ENCODE results near the gene SAMD1.

SAMD1 gene

GRCh38 chr19:14090509-14091080 lies at the start of gene SAMD1:
Gene SAMD1 (minus strand): TSS chr19:14090751.
- peak; percentile 58 for DNase-seq

GRCh38 chr19:14139944-14140343 lies 49.4 kb upstream of the SAMD1 start:
- DNase-seq: no peak

- DNase-seq: no peak
Measured at GRCh38 chr19:14138576-14139265, 48.2 kb upstream of the SAMD1 start.

GRCh38 chr19:14136509-14137281 lies 46.1 kb upstream of the SAMD1 start, which contains the start of gene ASF1B:
Gene ASF1B (minus strand): TSS chr19:14136589. CDS start chr19:14136456, 133 bp downstream.
- DNase-seq: peak; percentile 98

GRCh38 chr19:14135985-14136508 lies 45.5 kb upstream of the SAMD1 start:
- DNase-seq: no peak

GRCh38 chr19:14135355-14135754 lies 44.8 kb upstream of the SAMD1 start:
- DNase-seq: no peak

GRCh38 chr19:14127929-14128509 lies 37.5 kb upstream of the SAMD1 start:
- no peak for DNase-seq

GRCh38 chr19:14127176-14127575 lies 36.6 kb upstream of the SAMD1 start:
- no peak for DNase-seq

- DNase-seq: no peak
Measured at GRCh38 chr19:14122924-14123323, 32.4 kb upstream of the SAMD1 start.

- DNase-seq: no peak
Measured at GRCh38 chr19:14120497-14120780, 29.9 kb upstream of the SAMD1 start.

- DNase-seq: no peak
Measured at GRCh38 chr19:14119644-14120496, 29.3 kb upstream of the SAMD1 start.

GRCh38 chr19:14119146-14119545 lies 28.6 kb upstream of the SAMD1 start:
- DNase-seq: no peak

GRCh38 chr19:14118165-14119051 lies 27.9 kb upstream of the SAMD1 start:
- DNase-seq: no peak

GRCh38 chr19:14117668-14118164 lies 27.2 kb upstream of the SAMD1 start, which contains the start of gene PRKACA:
Gene PRKACA (minus strand): TSS chr19:14117762. CDS start chr19:14117547, 215 bp downstream.
- DNase-seq: peak; percentile 97

- no peak for DNase-seq
Measured at GRCh38 chr19:14116918-14117578, 26.5 kb upstream of the SAMD1 start.

- no peak for DNase-seq
Measured at GRCh38 chr19:14116525-14116917, 26.0 kb upstream of the SAMD1 start.

- no peak for DNase-seq
Measured at GRCh38 chr19:14115756-14116155, 25.2 kb upstream of the SAMD1 start.

GRCh38 chr19:14114854-14115253 lies 24.3 kb upstream of the SAMD1 start:
- no peak for DNase-seq

GRCh38 chr19:14114439-14114838 lies 23.9 kb upstream of the SAMD1 start:
- DNase-seq: no peak

- no peak for DNase-seq
Measured at GRCh38 chr19:14113762-14114414, 23.3 kb upstream of the SAMD1 start.

Measured in NCI-H1048 (cell line).